Endothelial cell of umbilical vein (primary cell): ENCODE measurements around the gene GPR108. TPM values are rescaled to one million over a fixed set of nuclear protein-coding genes. Genes with fewer than 3 reads are reported as not detected.

Source experiments
- BruUV-seq: library from RNA; stranded (reverse); fragments of 400-500 nt; replicated peaks from 2 replicates; lab custom pipeline; 2021; lab: Mats Ljungman, UMichigan
- CTCF ChIA-PET: fragments of 300-600, 350-600 bp; sonication (Branson Sonifier 250); formaldehyde crosslinking; loops from one replicate; lab custom pipeline; 2021; ENCODE audit warnings: antibody characterized with exemption, inconsistent platforms; lab: Charles Lee
- POLR2A ChIA-PET: fragments of 300-600, 350-600 bp; sonication (Branson Sonifier 250); formaldehyde crosslinking; loops from one replicate; lab custom pipeline; 2021; ENCODE audit warnings: antibody characterized with exemption, inconsistent platforms; lab: Charles Lee
- DNase-seq: peaks from one replicate; pipeline ENCODE4 v3.0.0-alpha.2; 2011; ENCODE audit warnings: low read depth, low spot score
- FAIRE-seq: peaks from 2 replicates; lab custom pipeline; 2011; peaks lifted over from hg19 to GRCh38; lab: Jason Lieb, UNC
- H2AFZ ChIP-seq: 2 replicates; pipeline ENCODE4 v1.6.0; 2012; ENCODE audit warnings: low read depth, low read length, control low read depth, inconsistent platforms
- H3K27ac ChIP-seq: 2 replicates; pipeline ENCODE4 v1.5.1; 2011; ENCODE audit warnings: low read depth, mild to moderate bottlenecking, control low read depth, low read length, moderate library complexity; ENCODE audit not compliant: insufficient read depth
- H3K27me3 ChIP-seq, 2 experiments: 2 replicates each; pipeline versions ENCODE4 v1.6.0 to v1.6.1; 2011; ENCODE audit warnings: low read length in 2 of 2, mixed read lengths in 1 of 2; ENCODE audit not compliant: control insufficient read depth in 2 of 2, insufficient read depth in 2 of 2
- H3K36me3 ChIP-seq, 2 experiments: 2 replicates in 1 of 2; 3 replicates in 1 of 2; pipeline ENCODE4 v1.5.1; 2011; ENCODE audit warnings: low read length in 2 of 2, mild to moderate bottlenecking in 1 of 2, moderate library complexity in 1 of 2; ENCODE audit not compliant: control insufficient read depth in 2 of 2, insufficient read depth in 2 of 2; ENCODE audit errors: extremely low read depth in 1 of 2
- H3K4me1 ChIP-seq: 3 replicates; pipeline ENCODE4 v1.5.1; 2011; ENCODE audit warnings: mild to moderate bottlenecking, low read length; ENCODE audit not compliant: control insufficient read depth, insufficient read depth; ENCODE audit errors: extremely low read depth
- H3K4me2 ChIP-seq: 2 replicates; pipeline ENCODE4 v1.6.1; 2011; ENCODE audit warnings: low read length, control low read depth, mixed read lengths; ENCODE audit not compliant: insufficient read depth
- H3K4me3 ChIP-seq, 3 experiments: fragments of 200-600 bp in 1 of 3; sonication (generic), shearing (Covaris generic) in 1 of 3; replicated peaks in 1 of 3; 2 replicates each; pipeline ENCODE4 v1.5.1; 2011 to 2016; ENCODE audit warnings: control low read depth in 3 of 3, low read length in 3 of 3, mild to moderate bottlenecking in 2 of 3, inconsistent platforms in 1 of 3, low read depth in 1 of 3, moderate library complexity in 1 of 3; ENCODE audit not compliant: insufficient read depth in 1 of 3
- H3K79me2 ChIP-seq: 2 replicates; pipeline ENCODE4 v1.6.0; 2012; ENCODE audit warnings: low read length, inconsistent platforms; ENCODE audit not compliant: control insufficient read depth, insufficient read depth
- H3K9ac ChIP-seq: replicated peaks from 2 replicates; pipeline ENCODE3; 2011; ENCODE audit warnings: low read length, control low read depth; ENCODE audit not compliant: insufficient read depth; ENCODE audit errors: extremely low read depth
- H3K9me1 ChIP-seq: replicated peaks from 3 replicates; pipeline ENCODE4 v1.6.0; 2011; ENCODE audit warnings: mild to moderate bottlenecking, low read length; ENCODE audit not compliant: control insufficient read depth, insufficient read depth; ENCODE audit errors: extremely low read depth
- H3K9me3 ChIP-seq: replicated peaks from 2 replicates; pipeline ENCODE4 v1.5.1; 2012; ENCODE audit warnings: low read length, inconsistent platforms; ENCODE audit not compliant: control insufficient read depth, insufficient read depth
- H4K20me1 ChIP-seq: replicated peaks from 2 replicates; pipeline ENCODE3; 2011; ENCODE audit warnings: mild to moderate bottlenecking, low read length; ENCODE audit not compliant: control insufficient read depth, insufficient read depth; ENCODE audit errors: extremely low read depth
- FOS ChIP-seq: IDR thresholded peaks from 2 replicates; pipeline ENCODE4 v1.6.1; 2011; ENCODE audit warnings: mild to moderate bottlenecking, low read length, moderate library complexity, borderline replicate concordance; ENCODE audit not compliant: insufficient read depth
- MYC ChIP-seq: IDR thresholded peaks from one replicate; pipeline ENCODE4 v1.6.1; 2011; ENCODE audit warnings: mild to moderate bottlenecking, low read depth, low read length
- POLR2A ChIP-seq: IDR thresholded peaks from 2 replicates; pipeline ENCODE4 v1.6.1; 2012; ENCODE audit warnings: low read depth, mild to moderate bottlenecking, control low read depth, low read length
- dilution Hi-C: fragments of 300-500 bp; cut with MboI; formaldehyde crosslinking; loops from one replicate; pipeline ENCODE4 v1.15.0; 2019; ENCODE audit warnings: low sequenced_read_pairs; ENCODE audit not compliant: extremely low pct_ligation_motif_present
- intact Hi-C: fragments of 100-400 bp; cut with micrococcal nuclease; formaldehyde crosslinking; loops from one replicate; pipeline ENCODE4 v1.10.0; 2022
- polyA plus RNA-seq, 4 experiments: library from polyadenylated mRNA; depleted of rRNA in 3 of 4; stranded (reverse) in 3 of 4; unstranded in 1 of 4; fragments of >200 nt; gene quantifications; 2 replicates each; pipeline versions ENCODE4 v1.2.1 to v1.2.3, GENCODE V29; 2011 to 2012; ENCODE audit warnings: missing spikeins in 1 of 4
- total RNA-seq: library from RNA; stranded (reverse); gene quantifications from 2 replicates; pipeline ENCODE4 v1.2.3, GENCODE V29; 2021

The GPR108 gene
- total and polyA plus RNA-seq, 2 donors (not counting 3 experiments of a cell fraction or from before 2014, with no cell fraction given) = 68.5 to 80.2 TPM

DNA sequence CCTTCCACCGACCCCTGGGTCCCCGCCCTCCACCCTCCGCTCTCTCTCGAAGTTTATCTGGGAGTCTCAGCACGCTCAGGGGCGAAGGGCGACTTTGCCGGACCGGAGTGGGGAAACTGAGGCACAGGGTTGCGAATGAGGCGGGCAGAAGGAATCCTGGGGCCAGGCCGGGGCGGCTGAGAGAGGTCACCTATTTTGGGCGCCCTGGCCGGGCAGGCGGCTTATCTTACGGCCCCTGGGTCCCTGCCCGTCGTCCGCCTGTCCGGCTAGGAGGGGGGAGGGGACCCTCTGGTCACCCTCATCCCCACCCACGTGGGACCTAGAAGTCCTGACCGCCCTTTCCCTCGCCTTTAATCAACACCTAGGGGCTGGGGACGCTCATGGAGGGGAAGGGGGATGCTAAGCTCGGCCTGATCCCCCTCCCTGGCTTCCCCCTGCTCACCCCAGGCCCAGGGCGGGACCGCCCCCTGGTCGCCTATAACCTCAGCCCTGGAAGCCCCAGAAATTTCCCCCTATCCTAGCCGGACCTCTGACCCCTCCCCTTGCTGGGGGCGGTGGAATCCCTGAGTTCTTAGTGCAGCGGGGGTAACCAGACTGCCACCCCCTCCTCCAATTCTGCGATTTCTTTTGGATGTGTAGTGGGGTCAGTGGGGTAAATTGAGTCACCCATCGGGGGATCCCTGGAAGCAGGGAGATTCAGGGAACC lies 2.7 kb upstream of the GPR108 start:
- intact Hi-C loops (loop anchor here (5.0 to 10.0 kb wide), 6 partner anchors 62 to 1828 kb away; partner anchors contain the start of genes ALKBH7, KHSRP, TNFSF14 and TNFSF9), dilution Hi-C loops (no loop called here)
- Histone ChIP-seq H3K4me3 (peak overlapping the region; percentile 66 to 92 (median 80)), H2AFZ (peak overlapping the region; percentile 53), H3K9ac (peak overlapping the region; percentile 60), H3K4me2 (peak overlapping the region; percentile 78), H4K20me1 (no peaks in the 10 kb centered on the region), H3K4me1 (peaks cover 48% of the 10 kb centered on the region), H3K9me3 (no peaks in the 10 kb centered on the region), H3K9me1 (no peaks in the 10 kb centered on the region), H3K27me3 (no peaks in the 10 kb centered on the region), H3K27ac (peak overlapping the region; percentile 61), H3K79me2 (peaks cover 33% of the 10 kb centered on the region), H3K36me3 (peaks cover 0 to 11% of the 10 kb centered on the region in 2 experiments)
- TF ChIP-seq POLR2A (no peak), FOS (no peak)
- ChIA-PET CTCF (interaction anchor here (6.2 kb wide), 1 partner anchor 122 kb away, joined by 179 read pairs; no protein-coding TSS in a partner anchor), POLR2A (interaction anchor here (0.6 kb wide), 1 partner anchor 123 kb away, joined by 5 read pairs; no protein-coding TSS in a partner anchor)
- BruUV-seq = no TSS peak
- FAIRE-seq = peak; percentile 40
- peak; percentile 38 for DNase-seq

DNA sequence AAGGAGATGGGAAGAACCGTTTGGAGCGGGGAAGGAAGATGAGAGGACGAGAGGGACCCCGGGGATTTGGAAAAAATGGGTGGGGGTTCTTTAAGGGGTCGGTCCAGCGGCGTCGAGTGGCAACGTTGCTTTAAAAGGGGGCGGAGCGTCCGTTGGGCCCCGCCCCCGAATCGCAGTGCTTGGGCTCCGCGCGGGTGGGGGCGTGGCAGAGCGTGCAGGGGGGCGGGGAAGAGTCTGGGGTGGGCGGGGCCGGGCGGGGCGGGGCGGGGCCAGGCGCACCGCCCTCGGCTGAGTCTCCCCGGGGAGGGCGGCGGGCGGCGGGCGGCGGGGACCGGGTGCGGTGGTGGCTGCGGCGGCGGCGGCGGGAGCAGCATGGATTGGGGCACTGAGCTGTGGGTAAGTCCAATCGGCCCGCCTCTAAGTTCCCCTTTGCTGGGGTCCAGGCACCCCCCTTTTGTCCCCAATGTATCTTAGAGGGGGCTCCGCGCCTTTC lies 2.1 kb upstream of the GPR108 start, which contains the start of gene TRIP10:
TRIP10 (plus strand) TSS at position 291 of the 493 bp plus-strand sequence; CDS start at position 373, 82 bp downstream.
- no TSS peak for BruUV-seq
- POLR2A ChIA-PET = interaction anchor here (0.6 kb wide), 1 partner anchor 124 kb away, joined by 5 read pairs; no protein-coding TSS in a partner anchor
- peak; percentile 80 for FAIRE-seq

More for the DNA sequence above, 2.1 kb upstream of the GPR108 start, which contains the start of gene TRIP10:
- dilution Hi-C loops (no loop called here), intact Hi-C loops (loop anchor here (5.0 to 10.0 kb wide), 5 partner anchors 63 to 367 kb away; partner anchors contain the start of genes ALKBH7, KHSRP, TNFSF14 and TNFSF9)
- peak within 1 kb of the TSS; percentile 82 for H2AFZ ChIP-seq
- H4K20me1 ChIP-seq = no peaks in the 10 kb centered on the region
- DNase-seq = peak; percentile 66
- peaks cover 0 to 11% of the 10 kb centered on the region in 2 experiments for H3K36me3 ChIP-seq
- no peaks in the 10 kb centered on the region for H3K27me3 ChIP-seq
- TF ChIP-seq MYC (no peak), FOS (no peak)
- CTCF ChIA-PET = interaction anchor here (1.0 to 6.2 kb wide), 4 partner anchors 11 to 123 kb away, joined by 4 to 179 read pairs (median 14); no protein-coding TSS in a partner anchor
- H3K4me1 ChIP-seq = peaks cover 46% of the 10 kb centered on the region
- peak within 1 kb of the TSS; percentile 66 to 92 (median 80) for H3K4me3 ChIP-seq
- peak within 1 kb of the TSS; percentile 60 for H3K9ac ChIP-seq
- H3K9me1 ChIP-seq = no peaks in the 10 kb centered on the region
- H3K27ac ChIP-seq = peak within 1 kb of the TSS; percentile 61
- H3K4me2 ChIP-seq = peak within 1 kb of the TSS; percentile 78
- peaks cover 33% of the 10 kb centered on the region for H3K79me2 ChIP-seq
- H3K9me3 ChIP-seq = no peaks in the 10 kb centered on the region
